ENCODE results near the gene ADD1. TPM values are rescaled to one million over a fixed set of nuclear protein-coding genes. Genes with fewer than 3 reads are reported as not detected.
"Not testable (repeated sequence)": the region's sequence is repeated elsewhere in the genome, so short reads cannot be mapped to it uniquely, and the experiment has no call there.

The ADD1 gene
- total RNA-seq, 1 donor from 2014 or later = 274 TPM

GRCh38 chr4:2944091-2944482 lies 100.4 kb downstream of the ADD1 start:
- Mint-ChIP-seq H3K4me1 (ENCODE audit: unreplicated experiment) (no peaks in the 10 kb centered on the region), H3K27me3 (ENCODE audit: unreplicated experiment) (no peaks in the 10 kb centered on the region), H3K9me3 (ENCODE audit: unreplicated experiment) (no peaks in the 10 kb centered on the region), H3K36me3 (ENCODE audit: unreplicated experiment) (peaks cover 50% of the 10 kb centered on the region), H3K27ac (ENCODE audit: unreplicated experiment) (no peak overlapping the region), H3K4me3 (ENCODE audit: unreplicated experiment) (no peak overlapping the region)
- no peak for TF ChIP-seq CTCF (IDR thresholded peaks at IDR 0.05)
- no peak for DNase-seq (ENCODE audit: extremely low spot score, unreplicated experiment)

- Mint-ChIP-seq H3K36me3 (ENCODE audit: unreplicated experiment) (peaks cover 51% of the 10 kb centered on the region), H3K9me3 (ENCODE audit: unreplicated experiment) (no peaks in the 10 kb centered on the region), H3K4me1 (ENCODE audit: unreplicated experiment) (no peaks in the 10 kb centered on the region), H3K4me3 (ENCODE audit: unreplicated experiment) (no peak overlapping the region), H3K27me3 (ENCODE audit: unreplicated experiment) (no peaks in the 10 kb centered on the region), H3K27ac (ENCODE audit: unreplicated experiment) (no peak overlapping the region)
- no peak for TF ChIP-seq CTCF (IDR thresholded peaks at IDR 0.05)
- no peak for DNase-seq (ENCODE audit: extremely low spot score, unreplicated experiment)
Observed at GRCh38 chr4:2944586-2945526, 101.2 kb downstream of the ADD1 start.

DNA sequence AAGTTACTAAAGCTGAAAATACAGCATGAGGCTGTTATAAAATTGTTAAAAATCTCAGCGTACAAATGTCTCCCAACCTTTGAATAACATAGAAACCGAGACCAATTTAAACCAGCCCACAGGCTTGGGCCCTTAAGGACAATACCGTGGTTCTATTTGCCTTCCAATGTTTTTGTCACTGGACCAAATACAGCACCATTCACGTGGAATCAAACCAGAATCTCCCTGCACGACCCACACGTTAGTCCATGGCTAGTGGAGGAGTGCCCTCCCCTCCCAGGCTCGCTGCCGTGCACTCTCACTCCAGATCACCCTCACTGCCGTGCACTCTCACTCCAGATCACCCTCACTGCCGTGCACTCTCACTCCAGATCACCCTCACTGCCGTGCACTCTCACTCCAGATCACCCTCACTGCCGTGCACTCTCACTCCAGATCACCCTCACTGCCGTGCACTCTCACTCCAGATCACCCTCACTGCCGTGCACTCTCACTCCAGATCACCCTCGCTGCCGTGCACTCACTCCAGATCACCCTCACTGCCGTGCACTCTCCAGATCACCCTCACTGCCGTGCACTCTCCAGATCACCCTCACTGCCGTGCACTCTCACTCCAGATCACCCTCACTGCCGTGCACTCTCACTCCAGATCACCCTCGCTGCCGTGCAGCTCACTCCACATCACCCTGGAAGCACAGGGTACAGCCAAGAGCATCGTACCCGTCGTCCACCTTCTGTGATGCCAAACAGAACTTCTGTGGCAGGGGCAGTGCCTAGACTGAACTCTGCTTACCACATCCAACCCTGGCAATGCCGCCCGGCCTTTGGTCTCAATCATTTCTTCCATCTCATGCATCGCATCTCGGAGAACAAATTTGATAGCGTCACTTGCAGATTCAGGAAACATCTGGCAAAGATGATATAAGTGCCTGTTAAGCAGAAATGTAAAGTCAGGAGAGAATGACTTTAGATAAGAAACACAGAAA lies 102.3 kb downstream of the ADD1 start:
- H3K4me3 Mint-ChIP-seq (ENCODE audit: unreplicated experiment); H3K27me3 Mint-ChIP-seq (ENCODE audit: unreplicated experiment); H3K27ac Mint-ChIP-seq (ENCODE audit: unreplicated experiment); H3K9me3 Mint-ChIP-seq (ENCODE audit: unreplicated experiment); H3K4me1 Mint-ChIP-seq (ENCODE audit: unreplicated experiment); DNase-seq (ENCODE audit: extremely low spot score, unreplicated experiment): not testable (repeated sequence)
- H3K36me3 Mint-ChIP-seq (ENCODE audit: unreplicated experiment) = peaks cover 54% of the 10 kb centered on the region

DNA sequence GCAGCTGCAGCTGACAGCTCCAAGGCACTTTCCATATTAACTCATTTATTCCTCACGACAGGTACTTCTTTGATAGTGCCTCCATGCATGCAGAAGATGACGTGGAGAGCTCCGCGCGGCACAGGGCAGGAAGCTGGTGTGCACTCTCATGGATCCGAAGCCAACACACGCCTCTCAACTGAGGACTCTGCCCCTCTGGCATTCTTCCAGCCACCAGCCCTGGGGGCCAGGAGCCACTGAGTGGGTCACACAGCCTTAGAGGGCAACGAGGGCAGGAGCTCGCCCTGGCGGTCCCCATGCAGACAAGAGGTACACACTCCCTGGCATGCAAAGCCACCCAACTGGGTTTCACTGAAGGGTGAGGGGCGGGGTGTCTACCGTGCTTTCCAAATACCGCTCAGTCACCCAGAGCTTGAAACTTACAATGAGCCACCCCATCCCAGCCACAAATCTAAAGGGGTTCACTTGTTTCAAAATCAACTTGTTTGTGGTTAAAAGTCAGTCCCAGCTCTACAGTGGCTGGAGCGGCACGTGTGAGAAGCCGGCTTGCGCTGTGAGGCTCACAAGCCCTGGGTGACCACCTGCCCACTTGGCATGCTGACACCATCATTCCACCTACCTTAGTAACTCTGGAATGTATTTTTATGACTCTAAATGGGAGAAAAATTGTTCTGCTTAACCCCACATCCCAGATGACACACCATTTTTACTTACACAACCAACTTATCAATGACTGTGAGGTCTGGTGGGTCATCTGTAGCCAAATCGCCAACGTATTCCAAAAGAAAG lies 103.4 kb downstream of the ADD1 start:
- H3K36me3 Mint-ChIP-seq (ENCODE audit: unreplicated experiment) = peaks cover 58% of the 10 kb centered on the region
- no peak overlapping the region for H3K27ac Mint-ChIP-seq (ENCODE audit: unreplicated experiment)
- no peaks in the 10 kb centered on the region for H3K4me1 Mint-ChIP-seq (ENCODE audit: unreplicated experiment)
- no peak overlapping the region for H3K4me3 Mint-ChIP-seq (ENCODE audit: unreplicated experiment)
- no peaks in the 10 kb centered on the region for H3K27me3 Mint-ChIP-seq (ENCODE audit: unreplicated experiment)
- no peak for TF ChIP-seq CTCF (IDR thresholded peaks at IDR 0.05)
- H3K9me3 Mint-ChIP-seq (ENCODE audit: unreplicated experiment) = no peaks in the 10 kb centered on the region
- no peak for DNase-seq (ENCODE audit: extremely low spot score, unreplicated experiment)

GRCh38 chr4:2947926-2948325 lies 104.3 kb downstream of the ADD1 start:
- TF ChIP-seq CTCF (IDR thresholded peaks at IDR 0.05) = no peak
- no peak for DNase-seq (ENCODE audit: extremely low spot score, unreplicated experiment)

More at GRCh38 chr4:2947926-2948325, 104.3 kb downstream of the ADD1 start:
- Mint-ChIP-seq H3K4me3 (ENCODE audit: unreplicated experiment) (no peak overlapping the region), H3K36me3 (ENCODE audit: unreplicated experiment) (peaks cover 59% of the 10 kb centered on the region), H3K4me1 (ENCODE audit: unreplicated experiment) (no peaks in the 10 kb centered on the region), H3K9me3 (ENCODE audit: unreplicated experiment) (no peaks in the 10 kb centered on the region), H3K27me3 (ENCODE audit: unreplicated experiment) (no peaks in the 10 kb centered on the region), H3K27ac (ENCODE audit: unreplicated experiment) (no peak overlapping the region)

All from osteocyte (in vitro differentiated cells).